ENCODE measurements around the gene KIFC1.

GRCh38 chr6:33425668-33426577 lies 34.3 kb downstream of the KIFC1 start:
- TF ChIP-seq GATA2 (IDR thresholded peaks at IDR 0.05; ENCODE audit: low read depth, low read length) (no peak), GATA3 (IDR thresholded peaks at IDR 0.05; ENCODE audit: low read depth, low read length) (no peak)

All from SH-SY5Y (cell line).